Measurements from ENCODE around the gene ERBB2.
"Not testable (repeated sequence)": the region's sequence is repeated elsewhere in the genome, so short reads cannot be mapped to it uniquely, and the experiment has no call there.

Gene ERBB2

GRCh38 chr17:39730095-39730921, 30.4 kb downstream of the ERBB2 start, which contains the start of gene MIEN1:
MIEN1 (minus strand) TSS chr17:39730532; CDS start chr17:39730495, 37 bp downstream.
- peak; percentile 75 for DNase-seq

GRCh38 chr17:39732586-39732985, 32.7 kb downstream of the ERBB2 start:
- no peak for DNase-seq

GRCh38 chr17:39735882-39736281, 36.0 kb downstream of the ERBB2 start:
- DNase-seq, result no peak

- no peak for DNase-seq
Measured at GRCh38 chr17:39736319-39737165, 36.7 kb downstream of the ERBB2 start.

GRCh38 chr17:39737206-39737759, 37.4 kb downstream of the ERBB2 start:
- no peak for DNase-seq

- DNase-seq, result no peak
Measured at GRCh38 chr17:39737760-39738567, 38.1 kb downstream of the ERBB2 start, which contains the start of gene GRB7. GRB7 (plus strand) TSS chr17:39737938; CDS start chr17:39742302, 4,364 bp downstream.

- DNase-seq, result no peak
Measured at GRCh38 chr17:39738568-39738901, 38.7 kb downstream of the ERBB2 start.

- no peak for DNase-seq
Measured at GRCh38 chr17:39738983-39739884, 39.4 kb downstream of the ERBB2 start.

GRCh38 chr17:39739885-39740356, 40.1 kb downstream of the ERBB2 start:
- DNase-seq, result no peak

- no peak for DNase-seq
Measured at GRCh38 chr17:39740357-39741111, 40.7 kb downstream of the ERBB2 start.

GRCh38 chr17:39742126-39742855, 42.4 kb downstream of the ERBB2 start:
- no peak for DNase-seq

GRCh38 chr17:39742856-39743436, 43.1 kb downstream of the ERBB2 start:
- DNase-seq, result no peak

- no peak for DNase-seq
Measured at GRCh38 chr17:39744075-39744835, 44.4 kb downstream of the ERBB2 start.

- DNase-seq, result no peak
Measured at GRCh38 chr17:39744836-39745215, 45.0 kb downstream of the ERBB2 start.

GRCh38 chr17:39745335-39746144, 45.7 kb downstream of the ERBB2 start:
- DNase-seq, result no peak

GRCh38 chr17:39746145-39746461, 46.2 kb downstream of the ERBB2 start:
- no peak for DNase-seq

- DNase-seq, result no peak
Measured at GRCh38 chr17:39747745-39748144, 47.9 kb downstream of the ERBB2 start.

- DNase-seq, result not testable (repeated sequence)
Measured at GRCh38 chr17:39748444-39749034, 48.7 kb downstream of the ERBB2 start.

All from GOT3 (cell line).